A549 (cell line): ENCODE data around the gene PYGL. TPM values are rescaled to one million over a fixed set of nuclear protein-coding genes. Genes with fewer than 3 reads are reported as not detected.

ENCODE experiments used
- ATAC-seq, 2 experiments: fragments of 200-7000 bp in 1 of 2; fragments of >200 bp in 1 of 2; cut with Nextera tagmentation in 1 of 2; cut with Tn5 transposase in 1 of 2; 3 replicates each; pipeline versions ENCODE4 v1.8.0 to v1.9.1; 2018 to 2020; ENCODE audit warnings: mild to moderate bottlenecking in 1 of 2, moderate library complexity in 1 of 2
- CTCF ChIA-PET: fragments of 300-600 bp; sonication (Branson Sonifier 250); formaldehyde crosslinking; extraction: SDS; loops from one replicate; lab custom pipeline; 2021; ENCODE audit warnings: antibody characterized with exemption, inconsistent platforms; lab: Yijun Ruan, JAX
- POLR2A ChIA-PET: fragments of 350-600 bp; formaldehyde crosslinking; extraction: SDS; loops from one replicate; lab custom pipeline; 2021; ENCODE audit warnings: antibody characterized with exemption, inconsistent platforms; lab: Yijun Ruan, JAX
- DNase-seq, 2 experiments: peaks; one replicate each; pipeline versions ENCODE4 v3.0.0 to v3.0.0-alpha.2; 2011 to 2016; ENCODE audit warnings: low read depth in 1 of 2, low spot score in 1 of 2
- FAIRE-seq: peaks from 2 replicates; lab custom pipeline; 2011; peaks lifted over from hg19 to GRCh38; lab: Jason Lieb, UNC
- H3K27ac ChIP-seq, 2 experiments: fragments of >200 bp; sonication (Bioruptor Twin); formaldehyde crosslinking; 3 replicates each; pipeline ENCODE4 v1.5.1; 2016 to 2017
- H3K4me1 ChIP-seq: fragments of >200 bp; sonication (Bioruptor Twin); formaldehyde crosslinking; 3 replicates; pipeline ENCODE4 v1.6.1; 2016
- H3K4me2 ChIP-seq: fragments of >200 bp; sonication (Bioruptor Twin); formaldehyde crosslinking; 3 replicates; pipeline ENCODE4 v1.6.1; 2016
- H3K4me3 ChIP-seq: fragments of >200 bp; sonication (Bioruptor Twin); formaldehyde crosslinking; 3 replicates; pipeline ENCODE4 v1.5.1; 2016
- H3K9me3 ChIP-seq: fragments of >200 bp; sonication (Bioruptor Twin); formaldehyde crosslinking; 3 replicates; pipeline ENCODE4 v1.6.1; 2016
- BHLHE40 ChIP-seq: IDR thresholded peaks from 2 replicates; pipeline ENCODE4 v1.6.1; 2012; ENCODE audit warnings: low read depth, low read length, inconsistent platforms
- CEBPB ChIP-seq, 2 experiments: fragments of >200 bp in 1 of 2; sonication (Bioruptor Twin) in 1 of 2; formaldehyde crosslinking in 1 of 2; IDR thresholded peaks; 2 replicates each; pipeline ENCODE4 v1.6.1; 2012 to 2016
- CHD2 ChIP-seq: fragments of 150-350 bp; IDR thresholded peaks from 2 replicates; pipeline ENCODE4 v1.6.1; 2014; ENCODE audit warnings: low read length; ENCODE audit not compliant: partially characterized antibody
- EHMT2 ChIP-seq: fragments of 200-600 bp; sonication (generic); IDR thresholded peaks from 2 replicates; pipeline ENCODE4 v1.6.1; 2016; ENCODE audit warnings: antibody characterized with exemption, low read depth, mild to moderate bottlenecking, moderate library complexity
- EP300 ChIP-seq, 2 experiments: fragments of >200 bp; sonication (Bioruptor Twin); formaldehyde crosslinking; IDR thresholded peaks; 2 replicates in 1 of 2; 3 replicates in 1 of 2; pipeline ENCODE4 v1.6.1; 2016 to 2017
- FOXS1 ChIP-seq: fragments of 250-450 bp; sonication (Bioruptor Pico); IDR thresholded peaks from 2 replicates; pipeline ENCODE4 v1.5.0; 2020; ENCODE audit warnings: mild to moderate bottlenecking, moderate library complexity
- GATA3 ChIP-seq: IDR thresholded peaks from 2 replicates; pipeline ENCODE4 v1.6.1; 2012; ENCODE audit warnings: borderline replicate concordance
- HOXA7 ChIP-seq: fragments of 250-450 bp; sonication (Bioruptor Pico); IDR thresholded peaks from 2 replicates; pipeline ENCODE4 v1.5.0; 2020; ENCODE audit warnings: mild to moderate bottlenecking, moderate library complexity
- JUNB ChIP-seq: fragments of >200 bp; sonication (Bioruptor Twin); formaldehyde crosslinking; IDR thresholded peaks from 2 replicates; pipeline ENCODE4 v1.6.1; 2016
- NPAS2 ChIP-seq: fragments of 250-450 bp; sonication (Bioruptor Pico); IDR thresholded peaks from 2 replicates; pipeline ENCODE4 v1.8.0; 2022; ENCODE audit warnings: mild to moderate bottlenecking, moderate library complexity, borderline replicate concordance
- NR3C1 ChIP-seq: fragments of >200 bp; sonication (Bioruptor Twin); formaldehyde crosslinking; IDR thresholded peaks from 3 replicates; pipeline ENCODE4 v1.6.1; 2017
- PHF8 ChIP-seq: fragments of 200-600 bp; sonication (generic); IDR thresholded peaks from 2 replicates; pipeline ENCODE4 v1.6.1; 2016; ENCODE audit warnings: low read depth, mild to moderate bottlenecking, antibody characterized with exemption, moderate library complexity, borderline replicate concordance
- RAD21 ChIP-seq, 2 experiments: fragments of >200 bp in 1 of 2; sonication (Bioruptor Twin) in 1 of 2; formaldehyde crosslinking in 1 of 2; IDR thresholded peaks in 1 of 2; conservative IDR thresholded peaks in 1 of 2; 2 replicates in 1 of 2; 3 replicates in 1 of 2; pipeline ENCODE4 v1.6.1; 2012 to 2018; ENCODE audit warnings: inconsistent platforms in 1 of 2
- RCOR1 ChIP-seq: fragments of 150-350 bp; IDR thresholded peaks from 2 replicates; pipeline ENCODE4 v1.6.1; 2014; ENCODE audit warnings: antibody characterized with exemption, low read length, low read depth
- ZC3H11A ChIP-seq: fragments of 450-650 bp; IDR thresholded peaks from 2 replicates; pipeline ENCODE4 v1.6.1; 2014; ENCODE audit warnings: antibody characterized with exemption, mild to moderate bottlenecking
- ZFP36 ChIP-seq: fragments of 450-650 bp; IDR thresholded peaks from 2 replicates; pipeline ENCODE4 v1.6.1; 2014; ENCODE audit warnings: borderline replicate concordance; ENCODE audit not compliant: partially characterized antibody
- ZNF302 ChIP-seq: fragments of 250-450 bp; sonication (Bioruptor Pico); IDR thresholded peaks from 2 replicates; pipeline ENCODE4 v1.9.0; 2021; ENCODE audit warnings: inconsistent platforms, mild to moderate bottlenecking, moderate library complexity
- ZSCAN20 ChIP-seq: fragments of 250-450 bp; sonication (Bioruptor Pico); IDR thresholded peaks from 2 replicates; pipeline ENCODE4 v1.8.0; 2022; ENCODE audit warnings: mild to moderate bottlenecking, moderate library complexity
- WGBS: methylation state at CpG from one replicate; pipeline ENCODE4 v1.1.6; 2017; ENCODE audit errors: missing lambda C conversion rate; 5-methylcytosine and 5-hydroxymethylcytosine counted together
- polyA plus RNA-seq, 4 experiments: library from polyadenylated mRNA; depleted of rRNA in 3 of 4; stranded (reverse); fragments of >200 nt; fragmentation: RNase III in 1 of 4; extraction: RNeasy Plus Mini Kit Qiagen cat#74134 plus additional on column Dnase treatment in 1 of 4; gene quantifications; 2 replicates in 3 of 4; 3 replicates in 1 of 4; pipeline ENCODE4 v1.2.3, GENCODE V29; 2011 to 2017
- TF ChIP-seq, protein P1 (sequence below): fragments of >200 bp; sonication (Bioruptor Twin); formaldehyde crosslinking; IDR thresholded peaks from 3 replicates; pipeline ENCODE4 v1.6.1; 2016
- TF ChIP-seq, protein P2 (sequence below): IDR thresholded peaks from 2 replicates; pipeline ENCODE4 v1.6.1; 2012

The PYGL gene
- polyA plus RNA-seq, 2 of the 4 experiments (the other 2 are of a cell fraction), result 112 to 122 TPM

DNA sequence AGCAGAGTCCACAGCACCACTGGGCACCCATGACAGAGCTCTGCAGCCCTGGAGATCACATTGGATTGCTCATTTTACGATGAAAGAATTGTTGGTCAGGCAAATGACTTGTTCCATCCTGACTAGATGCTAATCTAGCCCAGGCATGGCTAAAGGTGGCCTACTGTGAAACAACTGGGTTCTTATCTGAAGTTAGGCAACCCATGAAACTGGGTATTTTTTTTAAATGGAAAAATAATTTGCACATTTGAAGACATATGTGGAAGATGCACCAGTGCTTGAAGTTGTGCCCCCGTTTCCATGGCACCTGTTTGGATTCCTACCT, 8.3 kb downstream of the PYGL start:
- WGBS, result 86% methylated on average over 2 of the region's 2 CpGs
- FAIRE-seq (no peak), DNase-seq (no peak), ATAC-seq (no peak; a peak in 2 of 6 replicates)
- H3K4me2 ChIP-seq, result no peak overlapping the region
- ChIA-PET CTCF (interaction anchor here (0.8 to 1.4 kb wide), 5 partner anchors 7 to 75 kb away, joined by 3 to 4 read pairs (median 3); no protein-coding TSS in a partner anchor), POLR2A (interaction anchor here (1.9 kb wide), 1 partner anchor 19 kb away, joined by 4 read pairs; no protein-coding TSS in a partner anchor)
- no peak overlapping the region for H3K27ac ChIP-seq
- no peak overlapping the region for H3K4me3 ChIP-seq
- TF ChIP-seq, protein P1, sequence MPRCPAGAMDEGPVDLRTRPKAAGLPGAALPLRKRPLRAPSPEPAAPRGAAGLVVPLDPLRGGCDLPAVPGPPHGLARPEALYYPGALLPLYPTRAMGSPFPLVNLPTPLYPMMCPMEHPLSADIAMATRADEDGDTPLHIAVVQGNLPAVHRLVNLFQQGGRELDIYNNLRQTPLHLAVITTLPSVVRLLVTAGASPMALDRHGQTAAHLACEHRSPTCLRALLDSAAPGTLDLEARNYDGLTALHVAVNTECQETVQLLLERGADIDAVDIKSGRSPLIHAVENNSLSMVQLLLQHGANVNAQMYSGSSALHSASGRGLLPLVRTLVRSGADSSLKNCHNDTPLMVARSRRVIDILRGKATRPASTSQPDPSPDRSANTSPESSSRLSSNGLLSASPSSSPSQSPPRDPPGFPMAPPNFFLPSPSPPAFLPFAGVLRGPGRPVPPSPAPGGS, result no peak
- TF ChIP-seq, protein P2, sequence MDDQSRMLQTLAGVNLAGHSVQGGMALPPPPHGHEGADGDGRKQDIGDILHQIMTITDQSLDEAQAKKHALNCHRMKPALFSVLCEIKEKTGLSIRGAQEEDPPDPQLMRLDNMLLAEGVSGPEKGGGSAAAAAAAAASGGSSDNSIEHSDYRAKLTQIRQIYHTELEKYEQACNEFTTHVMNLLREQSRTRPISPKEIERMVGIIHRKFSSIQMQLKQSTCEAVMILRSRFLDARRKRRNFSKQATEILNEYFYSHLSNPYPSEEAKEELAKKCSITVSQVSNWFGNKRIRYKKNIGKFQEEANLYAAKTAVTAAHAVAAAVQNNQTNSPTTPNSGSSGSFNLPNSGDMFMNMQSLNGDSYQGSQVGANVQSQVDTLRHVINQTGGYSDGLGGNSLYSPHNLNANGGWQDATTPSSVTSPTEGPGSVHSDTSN, result no peak
- TF ChIP-seq CEBPB (IDR thresholded peaks at IDR 0.05) (no peak), ZNF302 (no peak), JUNB (no peak)
- TF ChIP-seq, all 56 proteins: peak for 0
- Histone ChIP-seq H3K9me3 (no peaks in the 10 kb centered on the region), H3K4me1 (peaks cover 20% of the 10 kb centered on the region)

DNA sequence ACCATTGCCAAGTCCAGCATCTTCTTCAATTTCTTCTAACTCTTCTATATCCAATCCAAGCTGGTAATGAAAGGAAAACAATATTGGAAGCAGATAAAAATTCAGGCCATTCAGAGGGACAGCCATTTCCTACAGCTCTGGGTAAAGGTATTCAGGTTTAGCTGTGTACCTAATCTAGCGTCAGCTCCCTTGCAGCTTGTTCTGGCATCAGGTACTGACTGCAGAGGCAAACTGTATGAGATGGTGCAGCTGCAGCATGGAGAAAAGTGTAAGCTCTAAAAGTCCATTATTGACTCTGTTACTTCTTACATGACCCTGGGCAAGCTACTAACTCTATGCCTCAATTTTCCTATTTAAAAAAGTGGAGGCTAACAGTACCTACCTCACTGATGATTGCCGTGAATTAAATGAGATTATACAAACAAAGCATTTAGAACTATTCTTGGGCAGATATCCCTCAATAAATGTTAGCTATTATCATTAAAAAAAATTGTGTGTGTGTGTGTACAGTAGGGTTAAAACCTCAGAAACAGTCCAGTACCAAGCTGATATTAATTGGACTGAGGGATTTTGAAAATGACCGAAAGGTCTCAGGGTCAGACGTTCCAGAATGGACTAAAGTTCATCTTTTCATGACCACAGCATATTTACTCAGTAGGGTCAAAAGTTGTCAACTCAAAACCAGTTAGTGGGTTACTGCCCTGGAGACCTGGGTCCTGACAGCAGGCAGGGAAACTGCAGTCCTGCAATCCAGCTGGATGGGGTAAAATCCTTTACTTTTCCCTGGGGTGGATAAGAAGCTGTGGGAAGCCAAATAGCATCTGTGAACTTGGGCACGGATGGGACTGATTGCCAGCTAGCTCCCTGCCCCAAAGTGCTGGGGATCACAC, 8.9 kb downstream of the PYGL start:
- 81% methylated on average over 5 of the region's 5 CpGs for WGBS
- peak in 1 of 2 experiments; percentile 44; a peak in 1 of 6 replicates for ATAC-seq
- Histone ChIP-seq H3K9me3 (no peaks in the 10 kb centered on the region), H3K4me1 (peaks cover 20% of the 10 kb centered on the region), H3K4me2 (no peak overlapping the region), H3K27ac (no peak overlapping the region), H3K4me3 (no peak overlapping the region)
- POLR2A ChIA-PET, result interaction anchor here (1.9 kb wide), 1 partner anchor 20 kb away, joined by 4 read pairs; no protein-coding TSS in a partner anchor
- no peak for FAIRE-seq
- no peak for DNase-seq
- CTCF ChIA-PET, result interaction anchor here (0.6 to 1.4 kb wide), 6 partner anchors 8 to 976 kb away, joined by 3 to 4 read pairs (median 3); no protein-coding TSS in a partner anchor
- TF ChIP-seq NPAS2 (CRISPR knock-in tag) (no peak), NR3C1 (no peak), ZSCAN20 (CRISPR knock-in tag) (no peak)

DNA sequence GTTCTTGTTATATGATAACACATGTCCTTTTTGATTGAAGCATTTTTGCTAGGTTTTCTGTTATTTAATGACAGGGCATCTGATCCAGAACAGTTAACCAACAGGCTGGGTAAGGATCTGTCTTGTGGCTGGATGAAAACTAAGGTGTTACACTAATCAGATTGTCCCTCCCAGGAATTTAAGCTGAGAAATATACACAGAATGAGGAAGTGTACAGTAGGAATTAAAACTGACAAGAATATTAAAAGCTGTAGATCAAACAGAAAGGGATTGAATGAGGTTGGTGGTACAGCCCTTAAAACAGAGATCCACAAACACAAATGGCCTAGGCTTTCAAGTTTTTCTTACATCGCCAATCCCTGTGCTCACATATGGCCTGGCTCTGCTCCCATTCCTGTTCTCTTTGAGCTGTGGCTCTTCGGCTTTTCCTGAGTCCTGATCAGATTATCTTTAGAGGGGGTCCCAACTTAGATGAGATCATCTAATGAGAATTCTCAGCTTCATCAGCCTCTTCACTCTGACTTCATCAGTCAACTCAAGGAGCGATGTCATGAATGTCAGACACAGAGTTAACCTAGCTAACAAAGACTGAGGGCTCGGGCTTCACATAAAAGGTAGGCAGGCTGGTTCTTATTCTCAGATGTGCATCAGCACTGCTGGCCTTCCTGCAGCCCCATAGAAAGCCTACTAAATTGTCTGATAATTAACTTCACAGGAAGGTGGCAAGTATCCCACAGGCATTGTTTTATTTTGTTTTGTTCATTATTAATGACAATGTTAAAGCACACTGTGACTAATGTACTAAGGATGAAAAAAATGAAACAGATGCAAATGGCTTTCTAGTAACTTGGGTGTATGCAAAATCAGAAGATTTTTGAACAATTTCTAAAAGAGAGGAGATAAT, 11.4 kb downstream of the PYGL start:
- DNase-seq (no peak), ATAC-seq (no peak), FAIRE-seq (no peak)
- CTCF ChIA-PET, result interaction anchor here (1.2 to 1.6 kb wide), 2 partner anchors 9 to 18 kb away, joined by 3 to 4 read pairs; no protein-coding TSS in a partner anchor
- Histone ChIP-seq H3K4me3 (no peak overlapping the region), H3K27ac (no peak overlapping the region), H3K9me3 (no peaks in the 10 kb centered on the region), H3K4me2 (no peak overlapping the region), H3K4me1 (peaks cover 11% of the 10 kb centered on the region; the same call in 2 of the 3 replicates)
- TF ChIP-seq ZC3H11A, result no peak
- no peak for TF ChIP-seq HOXA7 (CRISPR knock-in tag)
- TF ChIP-seq ZSCAN20 (CRISPR knock-in tag), result no peak
- TF ChIP-seq, protein P1, result no peak
- no peak for TF ChIP-seq GATA3
- TF ChIP-seq RAD21 (conservative IDR thresholded peaks at IDR 0.05 in 1 of 2, IDR thresholded peaks at IDR 0.05 in 1 of 2), result no peak
- no peak for TF ChIP-seq CHD2
- TF ChIP-seq RCOR1, result no peak
- TF ChIP-seq FOXS1 (CRISPR knock-in tag), result no peak
- no peak for TF ChIP-seq EP300 (IDR thresholded peaks at IDR 0.05)
- TF ChIP-seq EHMT2, result no peak
- TF ChIP-seq BHLHE40, result no peak
- no peak for TF ChIP-seq JUNB
- no peak for TF ChIP-seq PHF8
- no peak for TF ChIP-seq ZFP36
- WGBS, result 93% methylated on average over 4 of the region's 4 CpGs
- POLR2A ChIA-PET, result interaction anchor here (0.6 kb wide), 1 partner anchor 249 kb away, joined by 4 read pairs; no protein-coding TSS in a partner anchor
